ENCODE results near the gene CCNL2.
"Not testable (repeated sequence)": the region's sequence is repeated elsewhere in the genome, so short reads cannot be mapped to it uniquely, and the experiment has no call there.

The CCNL2 gene

GRCh38 chr1:1432951-1433803 is 34.0 kb upstream of the CCNL2 start:
- DNase-seq (ENCODE audit: extremely low spot score, insufficient read length, low read depth) (no peak), FAIRE-seq (no peak)

GRCh38 chr1:1432274-1432950 is 33.3 kb upstream of the CCNL2 start:
- DNase-seq (ENCODE audit: extremely low spot score, insufficient read length, low read depth) = no peak
- no peak for FAIRE-seq

- no peak for FAIRE-seq
- DNase-seq (ENCODE audit: extremely low spot score, insufficient read length, low read depth) = no peak
Observed at GRCh38 chr1:1431845-1432273, 32.7 kb upstream of the CCNL2 start.

DNA sequence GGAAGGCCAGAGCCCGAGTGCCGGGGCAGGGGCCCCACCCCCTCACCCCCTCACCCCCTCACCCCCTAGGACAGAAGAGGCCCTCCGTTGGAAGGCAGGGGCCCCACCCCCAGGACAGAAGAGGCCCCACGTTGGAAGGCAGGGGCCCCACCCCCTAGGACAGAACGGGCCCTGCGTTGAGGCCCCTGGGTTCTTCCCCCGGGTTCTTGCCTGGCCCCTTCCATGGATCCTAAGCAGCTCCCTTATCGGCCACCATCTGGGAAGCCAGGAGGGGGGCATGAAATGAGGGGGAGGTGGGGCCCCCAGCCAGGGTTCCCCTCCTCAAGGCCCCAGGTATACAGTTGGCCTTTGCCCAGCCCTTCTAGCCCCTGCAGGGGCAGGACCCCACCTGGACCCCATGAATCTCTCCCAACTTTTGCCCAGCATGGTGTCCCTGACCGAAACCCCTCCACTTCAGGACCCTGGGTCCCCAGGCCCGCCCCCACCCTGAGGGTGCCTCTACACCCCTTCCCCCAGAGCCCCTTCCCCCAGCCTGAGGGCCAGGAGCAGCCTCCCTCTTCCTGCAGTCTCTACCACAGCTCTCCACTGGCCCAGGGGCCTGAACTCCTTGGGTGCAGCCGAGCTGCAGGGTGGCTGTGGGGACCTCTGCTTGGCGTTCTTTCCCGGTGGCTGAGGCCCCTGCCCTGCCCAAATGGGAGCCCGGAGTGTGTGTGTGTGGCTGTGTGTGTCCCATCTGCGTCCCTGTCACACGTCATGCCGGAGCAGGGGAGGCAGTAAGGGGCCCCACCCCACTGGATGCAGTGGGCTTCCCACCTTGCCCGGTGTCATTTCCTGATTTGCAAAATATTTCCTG is 32.1 kb upstream of the CCNL2 start:
- no peak for FAIRE-seq
- DNase-seq (ENCODE audit: extremely low spot score, insufficient read length, low read depth) = no peak

- DNase-seq (ENCODE audit: extremely low spot score, insufficient read length, low read depth) = no peak
- FAIRE-seq = no peak
Observed at GRCh38 chr1:1430114-1430982, 31.2 kb upstream of the CCNL2 start.

GRCh38 chr1:1429671-1430073 is 30.5 kb upstream of the CCNL2 start:
- no peak for FAIRE-seq

DNA sequence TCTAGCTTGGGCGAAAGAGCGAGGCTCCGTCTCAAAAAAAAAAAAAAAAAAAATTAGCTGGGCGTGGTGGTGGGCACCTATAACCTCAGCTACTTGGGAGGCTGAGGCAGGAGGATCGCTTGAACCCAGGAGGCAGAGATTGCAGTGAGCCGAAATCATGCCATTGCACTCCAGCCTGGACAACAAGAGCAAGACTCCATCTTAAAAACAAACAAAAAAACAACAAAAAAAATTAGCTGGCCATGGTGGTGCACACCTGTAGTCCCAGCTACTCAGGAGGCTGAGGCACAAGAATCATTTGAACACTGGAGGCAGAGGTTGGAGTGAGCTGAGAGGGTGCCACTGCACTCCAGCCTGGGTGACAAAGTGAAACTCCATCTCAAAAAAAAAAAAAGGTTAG is 29.8 kb upstream of the CCNL2 start:
- not testable (repeated sequence) for FAIRE-seq; DNase-seq (ENCODE audit: extremely low spot score, insufficient read length, low read depth)

More at GRCh38 chr1:1429671-1430073, 30.5 kb upstream of the CCNL2 start:
- no peak for DNase-seq (ENCODE audit: extremely low spot score, insufficient read length, low read depth)

DNA sequence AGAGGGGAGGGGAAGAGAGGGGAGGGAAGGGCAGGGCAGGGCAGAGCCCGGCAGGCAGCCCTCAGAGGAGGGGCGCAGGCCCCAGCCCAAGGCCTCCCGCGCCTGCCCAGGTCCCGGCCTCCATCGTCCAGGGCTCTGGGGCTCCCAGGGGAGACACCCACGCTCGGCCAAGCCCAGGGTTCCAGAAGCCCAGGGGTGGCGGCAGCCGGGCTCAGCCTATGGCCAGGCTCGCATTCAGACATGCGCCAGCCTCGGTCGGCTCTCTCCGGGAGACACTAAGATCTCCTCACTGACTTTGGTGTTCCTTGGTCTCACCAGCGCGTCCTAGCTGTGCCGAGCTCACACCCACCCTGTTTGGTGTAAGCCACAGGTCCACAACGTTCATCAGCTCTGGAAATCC is 29.0 kb upstream of the CCNL2 start:
- no peak for DNase-seq (ENCODE audit: extremely low spot score, insufficient read length, low read depth)
- no peak for FAIRE-seq

DNA sequence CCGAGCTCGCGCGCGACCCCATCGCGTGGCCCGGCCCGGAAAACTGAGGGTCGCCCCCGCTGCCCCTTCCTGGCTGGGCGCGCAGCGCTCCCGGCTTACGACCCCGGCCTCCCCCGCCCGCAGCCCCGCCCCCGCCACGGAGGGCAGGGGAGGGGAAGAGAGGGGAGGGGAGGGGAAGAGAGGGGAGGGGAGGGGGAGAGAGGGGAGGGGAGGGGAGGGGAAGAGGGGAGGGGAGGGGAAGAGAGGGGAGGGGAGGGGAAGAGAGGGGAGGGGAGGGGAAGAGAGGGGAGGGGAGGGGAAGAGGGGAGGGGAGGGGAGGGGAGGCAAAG is 28.6 kb upstream of the CCNL2 start:
- DNase-seq (ENCODE audit: extremely low spot score, insufficient read length, low read depth) (no peak), FAIRE-seq (no peak)

- DNase-seq (ENCODE audit: extremely low spot score, insufficient read length, low read depth) = no peak
- FAIRE-seq = no peak
Observed at GRCh38 chr1:1427106-1427819, 28.1 kb upstream of the CCNL2 start.

- DNase-seq (ENCODE audit: extremely low spot score, insufficient read length, low read depth) (no peak), FAIRE-seq (no peak)
Observed at GRCh38 chr1:1426496-1427105, 27.5 kb upstream of the CCNL2 start.

DNA sequence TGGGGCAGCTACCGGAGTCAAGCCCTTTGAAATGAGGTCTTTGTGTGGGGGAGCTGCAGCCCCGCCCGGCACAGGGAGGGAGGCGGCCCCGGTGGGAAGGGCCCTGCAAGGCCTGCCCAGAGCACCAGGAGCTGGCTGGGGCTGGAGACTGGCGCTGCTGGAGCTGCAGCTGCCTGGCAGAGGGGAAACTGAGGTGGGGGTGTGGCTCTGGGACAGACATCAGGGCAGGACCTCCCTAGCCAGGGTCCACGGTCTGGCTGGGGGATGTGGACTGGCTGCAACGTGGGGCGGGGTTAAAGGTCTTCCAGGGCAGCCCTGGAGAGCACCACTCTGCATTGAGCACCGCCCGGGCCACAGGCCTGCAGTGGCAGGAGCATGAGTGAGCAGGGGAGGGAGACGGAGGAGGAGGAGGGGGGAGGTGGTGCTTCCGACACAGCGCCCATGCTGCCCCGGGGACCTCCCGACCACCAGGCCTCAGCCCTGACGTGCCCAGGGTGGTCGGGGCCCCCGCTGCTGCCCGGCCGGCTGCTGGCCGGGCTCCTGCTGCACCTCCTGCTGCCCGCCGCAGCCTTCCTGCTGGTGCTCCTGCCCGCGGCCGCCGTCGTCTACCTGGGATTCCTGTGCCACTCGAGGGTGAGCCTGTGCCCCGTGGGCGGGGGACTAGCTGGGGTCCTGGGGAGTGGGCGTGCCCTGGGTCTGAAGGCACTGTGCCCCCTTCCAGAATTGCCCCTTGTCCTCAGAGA is 26.8 kb upstream of the CCNL2 start:
- DNase-seq (ENCODE audit: extremely low spot score, insufficient read length, low read depth) (no peak), FAIRE-seq (no peak)

- FAIRE-seq (no peak), DNase-seq (ENCODE audit: extremely low spot score, insufficient read length, low read depth) (no peak)
Observed at GRCh38 chr1:1425426-1425752, 26.3 kb upstream of the CCNL2 start.

DNA sequence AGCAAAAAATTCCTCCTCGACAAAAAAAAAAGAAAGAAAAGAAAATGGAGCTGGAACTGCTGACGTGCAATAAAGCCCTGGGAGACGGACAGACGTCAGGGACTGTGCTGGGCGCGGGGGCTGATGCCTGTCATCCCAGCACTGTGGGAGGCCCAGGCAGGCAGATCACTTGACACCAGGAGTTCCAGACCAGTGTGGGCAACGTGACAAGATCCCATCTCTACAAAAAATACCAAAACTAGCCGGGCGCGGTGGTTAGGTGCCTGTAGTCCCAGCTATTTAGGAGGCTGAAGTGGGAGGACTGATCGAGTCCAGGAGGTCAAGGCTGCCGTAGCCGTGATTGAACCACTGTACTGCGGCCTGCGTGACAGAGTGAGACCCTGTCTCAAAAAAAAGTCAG is 25.6 kb upstream of the CCNL2 start:
- FAIRE-seq = no peak
- no peak for DNase-seq (ENCODE audit: extremely low spot score, insufficient read length, low read depth)

- FAIRE-seq (no peak), DNase-seq (ENCODE audit: extremely low spot score, insufficient read length, low read depth) (no peak)
Observed at GRCh38 chr1:1423245-1423597, 24.1 kb upstream of the CCNL2 start.

- DNase-seq (ENCODE audit: extremely low spot score, insufficient read length, low read depth) = no peak
- FAIRE-seq = peak; percentile 50
Observed at GRCh38 chr1:1422465-1423244, 23.5 kb upstream of the CCNL2 start.

GRCh38 chr1:1421907-1422464 is 22.9 kb upstream of the CCNL2 start:
- DNase-seq (ENCODE audit: extremely low spot score, insufficient read length, low read depth) (no peak), FAIRE-seq (no peak)

Measured in GM18507 (cell line).